ENCODE results near the gene STX8.
A peak's percentile ranks its signal among the peaks of the same experiment; 100 is the strongest.
"Not testable (repeated sequence)": the region's sequence is repeated elsewhere in the genome, so short reads cannot be mapped to it uniquely, and the experiment has no call there.

The STX8 gene

DNA sequence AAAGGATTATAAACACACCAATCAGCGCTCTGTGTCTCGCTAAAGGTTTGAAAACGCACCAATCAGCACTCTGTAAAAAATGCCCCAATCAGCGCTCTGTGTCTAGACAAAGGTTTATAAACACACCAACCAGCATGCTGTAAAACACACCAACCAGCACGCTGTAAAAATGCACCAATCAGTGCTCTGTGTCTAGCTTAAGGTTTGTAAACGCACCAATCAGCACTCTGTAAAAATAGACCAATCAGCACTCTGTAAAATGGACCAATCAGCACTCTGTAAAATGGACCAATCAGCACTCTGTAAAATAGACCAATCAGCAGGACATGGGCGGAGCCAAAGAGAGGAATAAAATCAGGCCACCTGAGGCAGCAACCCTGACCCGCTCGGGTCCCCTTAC is 199.4 kb downstream of the STX8 start:
- ATAC-seq, result not testable (repeated sequence)

DNA sequence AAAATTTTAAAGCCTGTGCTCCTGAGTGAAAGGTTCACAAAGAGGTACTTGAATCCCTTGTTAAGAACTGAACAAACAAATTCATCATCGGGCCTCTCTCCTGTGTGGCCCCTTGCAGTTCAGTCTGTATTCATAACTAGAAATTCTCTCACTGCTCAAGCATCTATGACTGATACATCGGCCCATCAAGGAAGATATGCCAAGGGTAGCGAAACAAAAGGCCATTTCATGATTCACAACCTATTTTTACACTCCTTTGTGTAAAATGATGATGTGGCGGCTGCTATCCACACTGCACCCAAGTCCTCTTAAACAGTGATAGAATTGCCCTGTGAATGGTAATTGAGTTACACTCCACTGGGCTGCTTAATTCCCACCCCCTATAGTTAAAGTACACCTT is 204.6 kb downstream of the STX8 start:
- no peak for TF ChIP-seq ESRRG (CRISPR knock-in tag; IDR thresholded peaks at IDR 0.05)
- no peak for TF ChIP-seq POU6F1 (CRISPR knock-in tag; IDR thresholded peaks at IDR 0.05; ENCODE audit: borderline replicate concordance, low read depth)
- 0 out of 2 replicates have a peak, but pooled peaks have one; percentile 12 for TF ChIP-seq ISL1 (CRISPR knock-in tag; IDR thresholded peaks at IDR 0.05)
- ATAC-seq, result peak; percentile 89

- ATAC-seq, result no peak
- TF ChIP-seq ISL1 (CRISPR knock-in tag; IDR thresholded peaks at IDR 0.05) (no peak), RARB (CRISPR knock-in tag; IDR thresholded peaks at IDR 0.05) (no peak), TCF4 (CRISPR knock-in tag; IDR thresholded peaks at IDR 0.05; ENCODE audit: borderline replicate concordance) (no peak), GLIS3 (CRISPR knock-in tag; IDR thresholded peaks at IDR 0.05) (no peak), ZC3H10 (CRISPR knock-in tag; IDR thresholded peaks at IDR 0.05) (no peak), ARNTL (CRISPR knock-in tag; IDR thresholded peaks at IDR 0.05; ENCODE audit: borderline replicate concordance, low read depth) (no peak), OSR1 (CRISPR knock-in tag; IDR thresholded peaks at IDR 0.05) (no peak), CSDC2 (CRISPR knock-in tag; IDR thresholded peaks at IDR 0.05) (no peak), ZFP30 (CRISPR knock-in tag; IDR thresholded peaks at IDR 0.05) (no peak), ZNF565 (CRISPR knock-in tag; conservative IDR thresholded peaks at IDR 0.05; ENCODE audit: low read depth) (no peak), PPARA (CRISPR knock-in tag; IDR thresholded peaks at IDR 0.05; ENCODE audit: borderline replicate concordance) (no peak), ZNF8 (CRISPR knock-in tag; IDR thresholded peaks at IDR 0.05) (no peak)
- TF ChIP-seq, protein P1, sequence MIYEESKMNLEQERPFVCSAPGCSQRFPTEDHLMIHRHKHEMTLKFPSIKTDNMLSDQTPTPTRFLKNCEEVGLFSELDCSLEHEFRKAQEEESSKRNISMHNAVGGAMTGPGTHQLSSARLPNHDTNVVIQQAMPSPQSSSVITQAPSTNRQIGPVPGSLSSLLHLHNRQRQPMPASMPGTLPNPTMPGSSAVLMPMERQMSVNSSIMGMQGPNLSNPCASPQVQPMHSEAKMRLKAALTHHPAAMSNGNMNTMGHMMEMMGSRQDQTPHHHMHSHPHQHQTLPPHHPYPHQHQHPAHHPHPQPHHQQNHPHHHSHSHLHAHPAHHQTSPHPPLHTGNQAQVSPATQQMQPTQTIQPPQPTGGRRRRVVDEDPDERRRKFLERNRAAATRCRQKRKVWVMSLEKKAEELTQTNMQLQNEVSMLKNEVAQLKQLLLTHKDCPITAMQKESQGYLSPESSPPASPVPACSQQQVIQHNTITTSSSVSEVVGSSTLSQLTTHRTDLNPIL (CRISPR knock-in tag; IDR thresholded peaks at IDR 0.05; ENCODE audit: low read depth), result no peak
Measured at GRCh38 chr17:9370467-9370866, 205.2 kb downstream of the STX8 start.

- ATAC-seq, result no peak
- TF ChIP-seq GLIS3 (CRISPR knock-in tag; IDR thresholded peaks at IDR 0.05), result no peak
- TF ChIP-seq ZNF70 (CRISPR knock-in tag; IDR thresholded peaks at IDR 0.05), result no peak
- TF ChIP-seq CSDC2 (CRISPR knock-in tag; IDR thresholded peaks at IDR 0.05), result no peak
- no peak for TF ChIP-seq TOX (CRISPR knock-in tag; IDR thresholded peaks at IDR 0.05; ENCODE audit: borderline replicate concordance)
- TF ChIP-seq, protein P2, sequence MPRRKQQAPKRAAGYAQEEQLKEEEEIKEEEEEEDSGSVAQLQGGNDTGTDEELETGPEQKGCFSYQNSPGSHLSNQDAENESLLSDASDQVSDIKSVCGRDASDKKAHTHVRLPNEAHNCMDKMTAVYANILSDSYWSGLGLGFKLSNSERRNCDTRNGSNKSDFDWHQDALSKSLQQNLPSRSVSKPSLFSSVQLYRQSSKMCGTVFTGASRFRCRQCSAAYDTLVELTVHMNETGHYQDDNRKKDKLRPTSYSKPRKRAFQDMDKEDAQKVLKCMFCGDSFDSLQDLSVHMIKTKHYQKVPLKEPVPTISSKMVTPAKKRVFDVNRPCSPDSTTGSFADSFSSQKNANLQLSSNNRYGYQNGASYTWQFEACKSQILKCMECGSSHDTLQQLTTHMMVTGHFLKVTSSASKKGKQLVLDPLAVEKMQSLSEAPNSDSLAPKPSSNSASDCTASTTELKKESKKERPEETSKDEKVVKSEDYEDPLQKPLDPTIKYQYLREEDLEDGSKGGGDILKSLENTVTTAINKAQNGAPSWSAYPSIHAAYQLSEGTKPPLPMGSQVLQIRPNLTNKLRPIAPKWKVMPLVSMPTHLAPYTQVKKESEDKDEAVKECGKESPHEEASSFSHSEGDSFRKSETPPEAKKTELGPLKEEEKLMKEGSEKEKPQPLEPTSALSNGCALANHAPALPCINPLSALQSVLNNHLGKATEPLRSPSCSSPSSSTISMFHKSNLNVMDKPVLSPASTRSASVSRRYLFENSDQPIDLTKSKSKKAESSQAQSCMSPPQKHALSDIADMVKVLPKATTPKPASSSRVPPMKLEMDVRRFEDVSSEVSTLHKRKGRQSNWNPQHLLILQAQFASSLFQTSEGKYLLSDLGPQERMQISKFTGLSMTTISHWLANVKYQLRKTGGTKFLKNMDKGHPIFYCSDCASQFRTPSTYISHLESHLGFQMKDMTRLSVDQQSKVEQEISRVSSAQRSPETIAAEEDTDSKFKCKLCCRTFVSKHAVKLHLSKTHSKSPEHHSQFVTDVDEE (CRISPR knock-in tag; IDR thresholded peaks at IDR 0.05), result no peak
- no peak for TF ChIP-seq PPARA (CRISPR knock-in tag; IDR thresholded peaks at IDR 0.05; ENCODE audit: borderline replicate concordance)
- TF ChIP-seq ISL1 (CRISPR knock-in tag; IDR thresholded peaks at IDR 0.05), result no peak
- TF ChIP-seq ZC3H10 (CRISPR knock-in tag; IDR thresholded peaks at IDR 0.05), result no peak
- no peak for TF ChIP-seq ARNTL (CRISPR knock-in tag; IDR thresholded peaks at IDR 0.05; ENCODE audit: borderline replicate concordance, low read depth)
- TF ChIP-seq ZNF565 (CRISPR knock-in tag; conservative IDR thresholded peaks at IDR 0.05; ENCODE audit: low read depth), result no peak
- TF ChIP-seq ZFP3 (CRISPR knock-in tag; IDR thresholded peaks at IDR 0.05), result no peak
- no peak for TF ChIP-seq POU6F1 (CRISPR knock-in tag; IDR thresholded peaks at IDR 0.05; ENCODE audit: borderline replicate concordance, low read depth)
- no peak for TF ChIP-seq SNAI2 (CRISPR knock-in tag; IDR thresholded peaks at IDR 0.05)
- no peak for TF ChIP-seq RARB (CRISPR knock-in tag; IDR thresholded peaks at IDR 0.05)
- TF ChIP-seq OSR1 (CRISPR knock-in tag; IDR thresholded peaks at IDR 0.05), result no peak
- TF ChIP-seq, protein P3, sequence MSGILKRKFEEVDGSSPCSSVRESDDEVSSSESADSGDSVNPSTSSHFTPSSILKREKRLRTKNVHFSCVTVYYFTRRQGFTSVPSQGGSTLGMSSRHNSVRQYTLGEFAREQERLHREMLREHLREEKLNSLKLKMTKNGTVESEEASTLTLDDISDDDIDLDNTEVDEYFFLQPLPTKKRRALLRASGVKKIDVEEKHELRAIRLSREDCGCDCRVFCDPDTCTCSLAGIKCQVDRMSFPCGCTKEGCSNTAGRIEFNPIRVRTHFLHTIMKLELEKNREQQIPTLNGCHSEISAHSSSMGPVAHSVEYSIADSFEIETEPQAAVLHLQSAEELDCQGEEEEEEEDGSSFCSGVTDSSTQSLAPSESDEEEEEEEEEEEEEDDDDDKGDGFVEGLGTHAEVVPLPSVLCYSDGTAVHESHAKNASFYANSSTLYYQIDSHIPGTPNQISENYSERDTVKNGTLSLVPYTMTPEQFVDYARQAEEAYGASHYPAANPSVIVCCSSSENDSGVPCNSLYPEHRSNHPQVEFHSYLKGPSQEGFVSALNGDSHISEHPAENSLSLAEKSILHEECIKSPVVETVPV (CRISPR knock-in tag; IDR thresholded peaks at IDR 0.05), result no peak
Measured at GRCh38 chr17:9368631-9369030, 207.0 kb downstream of the STX8 start.
